Measurements from ENCODE around the gene SACM1L.

GRCh38 chr3:45773714-45774449 is 84.7 kb downstream of the SACM1L start:
- TF ChIP-seq ADNP (CRISPR knock-in tag; IDR thresholded peaks at IDR 0.05) = no peak
- TF ChIP-seq PHF8 (CRISPR knock-in tag; IDR thresholded peaks at IDR 0.05) = no peak
- no peak for TF ChIP-seq ESRRA (CRISPR knock-in tag; IDR thresholded peaks at IDR 0.05; ENCODE audit: low read depth)
- no peak for TF ChIP-seq MAX (IDR thresholded peaks at IDR 0.05)
- no peak for TF ChIP-seq ZNF768 (CRISPR knock-in tag; IDR thresholded peaks at IDR 0.05)
- TF ChIP-seq ZNF549 (CRISPR knock-in tag; IDR thresholded peaks at IDR 0.05) = no peak
- no peak for TF ChIP-seq ZNF280B (CRISPR knock-in tag; IDR thresholded peaks at IDR 0.05; ENCODE audit: borderline replicate concordance)
